Lower lobe of right lung (tissue), 2 donors: ENCODE data around the gene RFX3. TPM values are rescaled to one million over a fixed set of nuclear protein-coding genes. Genes with fewer than 3 reads are reported as not detected.
A peak's percentile ranks its signal among the peaks of the same experiment; 100 is the strongest.

Experiments
- ATAC-seq, 2 donors: fragments of 200-7000 bp; cut with Tn5 transposase; one replicate each; pipeline ENCODE4 v1.9.1; 2020 to 2022; ENCODE audit warnings: mild to moderate bottlenecking in 2 of 2, moderate library complexity in 2 of 2
- DNase-seq: peaks from one replicate; pipeline ENCODE4 v3.0.0-alpha.2; 2020
- H3K27ac ChIP-seq: fragments of 200-600 bp; one replicate; pipeline ENCODE4 v1.8.0; 2022
- H3K27me3 ChIP-seq: fragments of 200-600 bp; one replicate; pipeline ENCODE4 v1.8.0; 2022; ENCODE audit warnings: low read depth
- H3K36me3 ChIP-seq: fragments of 200-600 bp; one replicate; pipeline ENCODE4 v1.8.0; 2022; ENCODE audit warnings: mild to moderate bottlenecking
- H3K4me1 ChIP-seq: fragments of 200-600 bp; one replicate; pipeline ENCODE4 v1.8.0; 2022
- H3K4me3 ChIP-seq: fragments of 200-600 bp; one replicate; pipeline ENCODE4 v1.8.0; 2022; ENCODE audit warnings: mild to moderate bottlenecking
- H3K9me3 ChIP-seq: fragments of 200-600 bp; one replicate; pipeline ENCODE4 v1.8.0; 2022
- intact Hi-C: fragments of 100-400 bp; cut with DNase I; formaldehyde crosslinking; loops from one replicate; pipeline ENCODE4 v1.11.0; 2022
- total RNA-seq: library from RNA; stranded (reverse); fragmentation: NEBNext Ultra II Directional; extraction: Animal tissue kit (Norgen Biotek cat#: 25700); gene quantifications from one replicate; pipeline ENCODE4 v1.2.1, GENCODE V29; 2021
- TF ChIP-seq, protein P1 (sequence below): fragments of 200-600 bp; IDR thresholded peaks from one replicate; pipeline ENCODE4 v1.8.0; 2022; ENCODE audit warnings: antibody characterized with exemption, mild to moderate bottlenecking
- donor health status: DM: no; HTN: yes; CAD: no; lungs with severe emphysema.

Gene RFX3
- total RNA-seq, 1 donor from 2014 or later, result 25.4 TPM

DNA sequence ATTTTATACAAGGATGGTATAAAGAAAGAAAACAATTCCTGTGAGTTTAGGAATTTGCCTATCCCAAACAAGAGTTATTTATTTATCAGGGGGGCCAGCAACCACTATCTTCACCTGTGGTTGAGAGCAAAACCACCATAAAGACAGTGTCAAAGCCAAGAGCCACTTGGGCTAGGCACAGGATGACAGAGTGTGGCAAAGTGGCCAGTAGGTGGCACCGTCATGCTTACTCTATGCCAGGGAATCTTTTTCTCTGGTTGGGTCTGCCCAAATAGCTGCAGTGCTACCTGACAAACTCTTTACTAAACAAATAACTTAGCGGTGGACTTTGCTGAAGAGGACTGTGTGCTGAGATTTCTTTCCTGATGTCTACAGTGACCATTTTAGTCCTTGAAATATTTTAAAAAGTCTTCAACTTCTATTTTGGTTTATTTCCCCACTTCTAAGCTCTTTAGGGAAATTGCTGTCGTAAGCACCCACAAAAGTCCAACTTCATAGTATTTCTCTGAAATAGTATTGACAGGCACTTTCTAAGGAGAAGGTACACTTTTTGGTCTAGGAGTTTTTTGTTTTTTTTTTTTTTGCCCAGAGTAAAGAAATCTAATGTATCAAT, 285.0 kb downstream of the RFX3 start:
- no peak overlapping the region for H3K27ac ChIP-seq
- no peaks in the 10 kb centered on the region for H3K27me3 ChIP-seq
- peak; percentile 72 for DNase-seq
- no peaks in the 10 kb centered on the region for H3K9me3 ChIP-seq
- intact Hi-C loops, result loop anchor here (10.0 kb wide), 1 partner anchor 194 kb away; no protein-coding TSS in a partner anchor
- no peaks in the 10 kb centered on the region for H3K4me1 ChIP-seq
- TF ChIP-seq, protein P1, sequence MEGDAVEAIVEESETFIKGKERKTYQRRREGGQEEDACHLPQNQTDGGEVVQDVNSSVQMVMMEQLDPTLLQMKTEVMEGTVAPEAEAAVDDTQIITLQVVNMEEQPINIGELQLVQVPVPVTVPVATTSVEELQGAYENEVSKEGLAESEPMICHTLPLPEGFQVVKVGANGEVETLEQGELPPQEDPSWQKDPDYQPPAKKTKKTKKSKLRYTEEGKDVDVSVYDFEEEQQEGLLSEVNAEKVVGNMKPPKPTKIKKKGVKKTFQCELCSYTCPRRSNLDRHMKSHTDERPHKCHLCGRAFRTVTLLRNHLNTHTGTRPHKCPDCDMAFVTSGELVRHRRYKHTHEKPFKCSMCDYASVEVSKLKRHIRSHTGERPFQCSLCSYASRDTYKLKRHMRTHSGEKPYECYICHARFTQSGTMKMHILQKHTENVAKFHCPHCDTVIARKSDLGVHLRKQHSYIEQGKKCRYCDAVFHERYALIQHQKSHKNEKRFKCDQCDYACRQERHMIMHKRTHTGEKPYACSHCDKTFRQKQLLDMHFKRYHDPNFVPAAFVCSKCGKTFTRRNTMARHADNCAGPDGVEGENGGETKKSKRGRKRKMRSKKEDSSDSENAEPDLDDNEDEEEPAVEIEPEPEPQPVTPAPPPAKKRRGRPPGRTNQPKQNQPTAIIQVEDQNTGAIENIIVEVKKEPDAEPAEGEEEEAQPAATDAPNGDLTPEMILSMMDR, result peak; percentile 82
- no peak overlapping the region for H3K4me3 ChIP-seq
- peak; percentile 94 to 96 for ATAC-seq
- no peaks in the 10 kb centered on the region for H3K36me3 ChIP-seq

- no peaks in the 10 kb centered on the region for H3K27me3 ChIP-seq
These were observed 286.6 kb downstream of the RFX3 start for GRCh38 chr9:3239240-3239639.

DNA sequence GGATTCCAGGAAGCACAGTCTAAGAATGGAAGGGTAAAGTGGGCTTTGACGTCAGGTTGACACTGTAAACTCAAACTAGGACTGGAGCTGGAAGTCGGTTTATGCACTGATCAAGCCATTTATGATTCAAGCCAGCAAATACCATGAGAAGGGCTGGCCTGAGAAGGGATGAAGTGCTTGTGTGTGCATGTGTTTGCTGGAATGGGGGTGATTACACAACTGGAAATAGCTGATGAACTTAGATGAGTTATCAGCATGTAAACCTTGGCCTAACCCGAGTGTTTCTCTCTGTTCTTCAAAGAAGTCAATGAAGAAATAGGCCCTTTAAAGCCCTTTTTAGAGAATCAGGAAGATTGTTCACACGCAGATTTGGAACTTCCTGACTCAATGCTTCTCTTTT, 287.6 kb downstream of the RFX3 start:
- intact Hi-C loops, result no loop called here
- DNase-seq (no peak), ATAC-seq (no peak)
- Histone ChIP-seq H3K4me3 (no peak overlapping the region), H3K27ac (no peak overlapping the region), H3K4me1 (no peaks in the 10 kb centered on the region), H3K27me3 (no peaks in the 10 kb centered on the region), H3K9me3 (no peaks in the 10 kb centered on the region), H3K36me3 (no peaks in the 10 kb centered on the region)
- TF ChIP-seq, protein P1, result no peak

More at GRCh38 chr9:3239240-3239639, 286.6 kb downstream of the RFX3 start:
- DNase-seq (no peak), ATAC-seq (no peak)
- TF ChIP-seq, protein P1, result no peak
- intact Hi-C loops, result no loop called here
- Histone ChIP-seq H3K4me3 (no peak overlapping the region), H3K36me3 (no peaks in the 10 kb centered on the region), H3K4me1 (no peaks in the 10 kb centered on the region), H3K9me3 (no peaks in the 10 kb centered on the region), H3K27ac (no peak overlapping the region)

DNA sequence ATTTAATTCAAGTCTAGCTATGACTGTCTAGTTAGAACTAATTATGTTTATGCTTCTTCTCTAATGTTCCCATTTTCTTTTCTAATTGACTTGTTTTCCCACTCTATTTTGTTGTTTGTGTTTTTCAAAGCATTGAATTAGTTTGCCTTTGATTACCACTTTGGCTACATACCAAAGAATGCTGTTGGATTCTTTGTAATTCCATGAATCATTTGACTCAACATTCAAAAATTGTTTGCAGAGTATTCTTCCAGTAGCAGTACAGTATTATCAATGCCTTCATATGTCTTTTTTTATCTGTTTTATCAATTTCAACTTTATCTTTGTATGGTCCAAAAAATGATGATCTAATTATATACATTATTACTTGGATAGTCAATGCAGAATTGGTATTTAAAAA, 288.7 kb downstream of the RFX3 start:
- no peaks in the 10 kb centered on the region for H3K4me1 ChIP-seq
- intact Hi-C loops, result no loop called here
- ATAC-seq, result no peak
- H3K4me3 ChIP-seq, result no peak overlapping the region
- no peak overlapping the region for H3K27ac ChIP-seq
- TF ChIP-seq, protein P1, result no peak
- no peaks in the 10 kb centered on the region for H3K9me3 ChIP-seq
- no peaks in the 10 kb centered on the region for H3K27me3 ChIP-seq
- DNase-seq, result no peak
- no peaks in the 10 kb centered on the region for H3K36me3 ChIP-seq

- intact Hi-C loops, result no loop called here
- Histone ChIP-seq H3K9me3 (no peaks in the 10 kb centered on the region), H3K27ac (no peak overlapping the region), H3K4me1 (no peaks in the 10 kb centered on the region), H3K36me3 (no peaks in the 10 kb centered on the region), H3K27me3 (no peaks in the 10 kb centered on the region), H3K4me3 (no peak overlapping the region)
- ATAC-seq, result no peak
- DNase-seq, result no peak
- TF ChIP-seq, protein P1, result no peak
These were observed 290.3 kb downstream of the RFX3 start for GRCh38 chr9:3235497-3235896.
